Lower lobe of right lung (tissue), 2 donors: Measurements from ENCODE around the gene HYAL4. TPM values are rescaled to one million over a fixed set of nuclear protein-coding genes. Genes with fewer than 3 reads are reported as not detected.
"Not testable (repeated sequence)": the region's sequence is repeated elsewhere in the genome, so short reads cannot be mapped to it uniquely, and the experiment has no call there.

Experiments used
- ATAC-seq, 2 donors: fragments of 200-7000 bp; cut with Tn5 transposase; one replicate each; pipeline ENCODE4 v1.9.1; 2020 to 2022; ENCODE audit warnings: mild to moderate bottlenecking in 2 of 2, moderate library complexity in 2 of 2
- DNase-seq: peaks from one replicate; pipeline ENCODE4 v3.0.0-alpha.2; 2020
- H3K27ac ChIP-seq: fragments of 200-600 bp; one replicate; pipeline ENCODE4 v1.8.0; 2022
- H3K27me3 ChIP-seq: fragments of 200-600 bp; one replicate; pipeline ENCODE4 v1.8.0; 2022; ENCODE audit warnings: low read depth
- H3K36me3 ChIP-seq: fragments of 200-600 bp; one replicate; pipeline ENCODE4 v1.8.0; 2022; ENCODE audit warnings: mild to moderate bottlenecking
- H3K4me1 ChIP-seq: fragments of 200-600 bp; one replicate; pipeline ENCODE4 v1.8.0; 2022
- H3K4me3 ChIP-seq: fragments of 200-600 bp; one replicate; pipeline ENCODE4 v1.8.0; 2022; ENCODE audit warnings: mild to moderate bottlenecking
- H3K9me3 ChIP-seq: fragments of 200-600 bp; one replicate; pipeline ENCODE4 v1.8.0; 2022
- CTCF ChIP-seq: fragments of 200-600 bp; IDR thresholded peaks from one replicate; pipeline ENCODE4 v1.8.0; 2022; ENCODE audit warnings: antibody characterized with exemption, mild to moderate bottlenecking
- intact Hi-C: fragments of 100-400 bp; cut with DNase I; formaldehyde crosslinking; loops from one replicate; pipeline ENCODE4 v1.11.0; 2022
- total RNA-seq: library from RNA; stranded (reverse); fragmentation: NEBNext Ultra II Directional; extraction: Animal tissue kit (Norgen Biotek cat#: 25700); gene quantifications from one replicate; pipeline ENCODE4 v1.2.1, GENCODE V29; 2021
- donor health status: DM: no; HTN: yes; CAD: no; lungs with severe emphysema.

HYAL4 gene
- total RNA-seq, 1 donor from 2014 or later, result not detected

DNA sequence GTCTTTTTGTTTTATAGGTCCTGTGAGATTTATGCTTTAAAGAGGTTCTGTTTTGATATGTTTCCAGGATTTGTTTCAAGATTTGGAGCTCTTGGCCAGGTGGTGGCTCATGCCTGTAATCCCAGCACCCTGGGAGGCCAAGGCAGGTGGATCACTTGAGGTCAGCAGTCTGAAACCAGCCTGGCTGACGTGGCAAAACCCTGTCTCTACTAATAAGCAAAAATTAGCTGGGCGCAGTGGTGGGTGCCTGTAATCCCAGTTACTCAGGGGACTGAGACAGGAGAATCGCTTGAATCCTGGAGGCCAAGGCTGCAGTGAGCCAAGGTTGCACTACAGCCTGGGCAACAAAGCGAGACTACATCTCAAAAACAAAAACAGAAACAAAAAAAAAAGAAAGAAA is 8.3 kb upstream of the HYAL4 start:
- intact Hi-C loops, result no loop called here
- no peaks in the 10 kb centered on the region for H3K4me1 ChIP-seq
- TF ChIP-seq CTCF, result no peak
- no peaks in the 10 kb centered on the region for H3K36me3 ChIP-seq
- no peaks in the 10 kb centered on the region for H3K27me3 ChIP-seq
- no peaks in the 10 kb centered on the region for H3K9me3 ChIP-seq
- DNase-seq (no peak), ATAC-seq (no peak)
- no peak overlapping the region for H3K27ac ChIP-seq
- H3K4me3 ChIP-seq, result no peak overlapping the region

GRCh38 chr7:123839106-123839505 is 5.9 kb upstream of the HYAL4 start:
- H3K4me3 ChIP-seq, intact Hi-C loops, DNase-seq, H3K27ac ChIP-seq, H3K36me3 ChIP-seq, H3K4me1 ChIP-seq, H3K9me3 ChIP-seq, H3K27me3 ChIP-seq, ATAC-seq: not testable (repeated sequence)

- H3K36me3 ChIP-seq, intact Hi-C loops, DNase-seq, H3K4me3 ChIP-seq, H3K27me3 ChIP-seq, H3K9me3 ChIP-seq, H3K4me1 ChIP-seq, H3K27ac ChIP-seq, ATAC-seq: not testable (repeated sequence)
These were observed 827 bp upstream of the HYAL4 start for GRCh38 chr7:123844142-123844541.

- Histone ChIP-seq H3K36me3 (no peaks in the 10 kb centered on the region), H3K9me3 (no peaks in the 10 kb centered on the region), H3K27ac (no peak overlapping the region), H3K27me3 (no peaks in the 10 kb centered on the region), H3K4me3 (no peak overlapping the region), H3K4me1 (no peaks in the 10 kb centered on the region)
- TF ChIP-seq CTCF, result no peak
- ATAC-seq (no peak), DNase-seq (no peak)
- intact Hi-C loops, result no loop called here
These were observed 851 bp downstream of the HYAL4 start for GRCh38 chr7:123845823-123846216.

GRCh38 chr7:123846217-123846891 is 1.4 kb downstream of the HYAL4 start:
- H3K9me3 ChIP-seq, result no peaks in the 10 kb centered on the region

DNA sequence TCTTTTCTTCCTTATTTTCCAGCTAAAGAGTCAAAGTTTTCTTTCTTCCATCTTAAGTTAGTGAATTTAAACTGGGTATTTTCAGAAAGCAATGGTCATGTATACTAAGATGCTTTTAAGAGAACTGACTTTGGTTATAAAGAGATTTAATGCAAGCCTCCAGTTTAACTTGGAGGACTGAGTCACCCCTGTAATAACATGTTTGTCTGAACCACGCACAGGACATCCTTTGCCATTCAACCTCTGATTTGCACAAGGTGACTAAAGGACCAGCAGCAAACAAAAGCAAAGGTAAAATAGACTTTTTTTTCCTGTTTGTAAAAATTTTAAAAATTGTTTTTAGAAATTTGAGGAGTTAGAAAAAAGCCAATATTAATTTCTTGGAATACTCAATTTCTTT is 2.9 kb downstream of the HYAL4 start:
- no peaks in the 10 kb centered on the region for H3K36me3 ChIP-seq

More at GRCh38 chr7:123846217-123846891, 1.4 kb downstream of the HYAL4 start:
- no peak for DNase-seq
- intact Hi-C loops, result no loop called here
- Histone ChIP-seq H3K27ac (no peak overlapping the region), H3K36me3 (no peaks in the 10 kb centered on the region), H3K4me1 (no peaks in the 10 kb centered on the region), H3K27me3 (no peaks in the 10 kb centered on the region), H3K4me3 (no peak overlapping the region)
- ATAC-seq, result no peak
- no peak for TF ChIP-seq CTCF

More for the DNA sequence above, 2.9 kb downstream of the HYAL4 start:
- H3K27ac ChIP-seq, result no peak overlapping the region
- no peaks in the 10 kb centered on the region for H3K9me3 ChIP-seq
- DNase-seq, result no peak
- H3K4me1 ChIP-seq, result no peaks in the 10 kb centered on the region
- H3K27me3 ChIP-seq, result no peaks in the 10 kb centered on the region
- no peak overlapping the region for H3K4me3 ChIP-seq
- intact Hi-C loops, result no loop called here
- TF ChIP-seq CTCF, result no peak
- no peak for ATAC-seq
